Measurements from ENCODE around the gene VANGL1. TPM values are rescaled to one million over a fixed set of nuclear protein-coding genes. Genes with fewer than 3 reads are reported as not detected.

The VANGL1 gene
- total RNA-seq, 2 experiments from 2014 or later = 0.72 TPM

GRCh38 chr1:115744646-115745275 lies 103.0 kb downstream of the VANGL1 start:
- Mint-ChIP-seq H3K36me3 (ENCODE audit: low read depth) (no peaks in the 10 kb centered on the region), H3K4me3 (no peak overlapping the region), H3K4me1 (ENCODE audit: low read depth) (no peaks in the 10 kb centered on the region), H3K27me3 (ENCODE audit: low read depth) (peaks cover 9% of the 10 kb centered on the region), H3K27ac (no peak overlapping the region), H3K9me3 (no peaks in the 10 kb centered on the region)
- intact Hi-C loops (cut with micrococcal nuclease) = no loop called here
- DNase-seq = no peak
- CTCF ChIA-PET = no interaction called here

- Mint-ChIP-seq H3K4me3 (no peak overlapping the region), H3K9me3 (no peaks in the 10 kb centered on the region), H3K4me1 (ENCODE audit: low read depth) (no peaks in the 10 kb centered on the region), H3K27ac (no peak overlapping the region), H3K27me3 (ENCODE audit: low read depth) (peaks cover 12% of the 10 kb centered on the region), H3K36me3 (ENCODE audit: low read depth) (no peaks in the 10 kb centered on the region)
- no peak for DNase-seq
- intact Hi-C loops (cut with micrococcal nuclease) = no loop called here
- CTCF ChIA-PET = no interaction called here
Measured at GRCh38 chr1:115746021-115746690, 104.4 kb downstream of the VANGL1 start.

Other genes with a start within 250 kb of the VANGL1 start
- not detected for gene CASQ2, start 126.7 kb downstream of the VANGL1 start, total RNA-seq
- not detected for gene NHLH2, start 199.2 kb downstream of the VANGL1 start, total RNA-seq

Data from activated naive CD4-positive, alpha-beta T cell treated with anti-CD3 and anti-CD28 coated beads for 36 hours (primary cell).